Epithelial cell of proximal tubule (primary cell): ENCODE results near the gene APOBR. TPM values are rescaled to one million over a fixed set of nuclear protein-coding genes. Genes with fewer than 3 reads are reported as not detected.

Experiments
- DNase-seq: peaks from one replicate; pipeline ENCODE4 v3.0.0-alpha.2; 2011; ENCODE audit warnings: low read depth
- H3K4me3 ChIP-seq: 2 replicates; pipeline ENCODE4 v1.5.1; 2011; ENCODE audit warnings: low read depth, mild to moderate bottlenecking, low read length
- total RNA-seq: library from RNA; depleted of rRNA; stranded (reverse); fragments of >200 nt; gene quantifications from 2 replicates; pipeline ENCODE4 v1.2.3, GENCODE V29; 2015
- TF ChIP-seq, protein P1 (sequence below): conservative IDR thresholded peaks from 2 replicates; pipeline ENCODE4 v1.5.1; 2012; ENCODE audit warnings: low read depth, mild to moderate bottlenecking, low read length

APOBR gene
- total RNA-seq, 1 donor from 2014 or later: not detected

DNA sequence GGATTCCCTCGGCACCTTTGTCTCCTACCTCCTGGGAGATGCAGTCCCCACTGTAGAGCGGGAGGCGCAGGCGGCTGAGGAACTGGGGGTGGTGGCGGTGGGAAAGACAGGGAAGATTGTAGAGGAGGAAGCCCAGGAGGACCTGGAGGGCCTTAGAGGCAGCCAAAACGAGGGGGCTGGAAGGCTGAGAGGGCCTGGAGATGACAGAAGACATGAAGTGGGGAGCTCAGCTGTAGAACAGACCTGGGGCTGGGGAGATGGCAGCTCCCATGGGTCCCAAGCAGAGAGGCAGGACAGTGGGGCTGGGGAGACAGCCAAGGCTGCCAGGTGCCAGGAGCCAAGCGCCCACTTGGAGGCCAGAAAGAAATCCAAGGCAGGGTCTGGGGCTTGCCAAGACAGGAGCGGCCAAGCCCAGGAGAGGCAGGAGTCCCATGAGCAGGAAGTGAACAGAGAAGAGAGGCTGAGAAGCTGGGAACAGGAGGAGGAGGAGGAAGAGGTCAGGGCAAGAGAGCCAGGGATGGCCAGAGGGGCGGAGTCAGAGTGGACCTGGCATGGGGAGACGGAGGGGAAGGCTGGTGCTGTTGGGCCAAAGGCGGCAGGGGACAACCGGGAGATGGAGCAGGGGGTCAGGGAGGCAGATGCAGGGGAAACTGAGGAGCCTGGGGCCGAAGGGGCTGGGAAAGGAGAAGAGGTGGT lies 803 bp downstream of the APOBR start:
- DNase-seq: no peak
- TF ChIP-seq, protein P1, sequence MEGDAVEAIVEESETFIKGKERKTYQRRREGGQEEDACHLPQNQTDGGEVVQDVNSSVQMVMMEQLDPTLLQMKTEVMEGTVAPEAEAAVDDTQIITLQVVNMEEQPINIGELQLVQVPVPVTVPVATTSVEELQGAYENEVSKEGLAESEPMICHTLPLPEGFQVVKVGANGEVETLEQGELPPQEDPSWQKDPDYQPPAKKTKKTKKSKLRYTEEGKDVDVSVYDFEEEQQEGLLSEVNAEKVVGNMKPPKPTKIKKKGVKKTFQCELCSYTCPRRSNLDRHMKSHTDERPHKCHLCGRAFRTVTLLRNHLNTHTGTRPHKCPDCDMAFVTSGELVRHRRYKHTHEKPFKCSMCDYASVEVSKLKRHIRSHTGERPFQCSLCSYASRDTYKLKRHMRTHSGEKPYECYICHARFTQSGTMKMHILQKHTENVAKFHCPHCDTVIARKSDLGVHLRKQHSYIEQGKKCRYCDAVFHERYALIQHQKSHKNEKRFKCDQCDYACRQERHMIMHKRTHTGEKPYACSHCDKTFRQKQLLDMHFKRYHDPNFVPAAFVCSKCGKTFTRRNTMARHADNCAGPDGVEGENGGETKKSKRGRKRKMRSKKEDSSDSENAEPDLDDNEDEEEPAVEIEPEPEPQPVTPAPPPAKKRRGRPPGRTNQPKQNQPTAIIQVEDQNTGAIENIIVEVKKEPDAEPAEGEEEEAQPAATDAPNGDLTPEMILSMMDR: no peak
- no peak overlapping the region for H3K4me3 ChIP-seq

DNA sequence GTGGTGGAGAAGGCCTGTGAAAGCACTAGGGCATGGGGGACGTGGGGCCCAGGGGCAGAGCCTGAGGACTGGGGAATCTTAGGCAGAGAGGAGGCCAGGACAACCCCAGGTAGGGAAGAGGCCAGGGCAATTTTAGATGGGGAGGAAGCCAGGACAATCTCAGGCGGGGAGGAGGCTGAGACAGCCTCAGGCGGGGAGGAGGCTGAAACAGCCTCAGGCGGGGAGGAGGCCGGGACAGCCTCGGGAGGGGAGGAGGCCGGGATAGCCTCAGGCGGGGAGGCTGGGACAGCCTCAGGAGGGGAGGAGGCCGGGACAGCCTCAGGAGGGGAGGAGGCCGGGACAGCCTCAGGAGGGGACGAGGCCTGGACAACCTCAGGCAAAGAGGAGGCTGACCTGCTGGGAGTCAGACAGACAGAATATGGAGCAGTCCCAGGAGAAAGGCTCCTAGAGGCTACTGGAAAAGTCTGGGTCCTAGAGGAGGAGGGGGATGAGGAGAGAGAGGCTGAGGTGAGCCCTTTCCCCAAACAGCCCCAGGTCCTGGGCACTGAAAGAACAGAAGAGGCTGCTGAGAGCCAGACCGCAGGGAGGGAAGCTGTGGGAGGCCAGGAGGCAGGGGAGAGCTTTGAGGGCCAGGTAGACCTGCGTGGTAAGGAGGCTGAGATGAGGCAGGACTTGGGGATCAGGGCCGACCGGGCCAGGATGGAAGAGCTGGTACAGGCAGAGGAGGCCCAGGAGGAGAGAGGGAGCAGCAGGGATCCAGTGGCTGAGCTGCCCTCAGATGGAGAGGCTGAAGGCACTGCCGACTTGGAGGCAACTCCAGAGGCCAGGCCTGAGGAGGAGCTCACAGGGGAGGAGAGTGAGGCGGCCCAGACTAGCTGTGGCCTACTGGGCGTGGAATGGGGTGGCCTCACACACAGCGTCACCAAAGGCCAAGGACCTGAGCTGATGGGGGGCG lies 1.6 kb downstream of the APOBR start:
- TF ChIP-seq, protein P1: no peak
- no peak for DNase-seq
- H3K4me3 ChIP-seq: no peak overlapping the region

DNA sequence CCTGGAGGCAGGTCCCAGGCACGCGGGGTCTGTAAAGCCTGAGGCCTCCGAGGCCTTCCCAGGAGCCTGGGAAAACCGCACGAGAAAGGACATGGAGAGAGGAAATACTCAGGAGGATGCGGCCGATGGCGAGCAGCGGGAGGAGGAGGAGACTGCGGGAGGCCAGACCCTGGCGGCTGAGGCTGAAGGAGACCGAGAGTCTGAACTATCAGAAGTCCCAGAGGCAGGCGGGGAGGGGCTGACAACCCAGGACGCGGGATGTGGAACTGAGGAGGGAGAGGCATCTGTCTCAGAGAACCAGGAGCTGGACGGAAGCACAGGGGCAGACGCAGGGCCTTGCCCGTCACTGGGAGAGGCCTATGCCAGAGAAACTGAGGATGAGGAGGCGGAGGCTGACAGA lies 2.4 kb downstream of the APOBR start:
- TF ChIP-seq, protein P1: no peak
- no peak for DNase-seq
- H3K4me3 ChIP-seq: no peak overlapping the region

DNA sequence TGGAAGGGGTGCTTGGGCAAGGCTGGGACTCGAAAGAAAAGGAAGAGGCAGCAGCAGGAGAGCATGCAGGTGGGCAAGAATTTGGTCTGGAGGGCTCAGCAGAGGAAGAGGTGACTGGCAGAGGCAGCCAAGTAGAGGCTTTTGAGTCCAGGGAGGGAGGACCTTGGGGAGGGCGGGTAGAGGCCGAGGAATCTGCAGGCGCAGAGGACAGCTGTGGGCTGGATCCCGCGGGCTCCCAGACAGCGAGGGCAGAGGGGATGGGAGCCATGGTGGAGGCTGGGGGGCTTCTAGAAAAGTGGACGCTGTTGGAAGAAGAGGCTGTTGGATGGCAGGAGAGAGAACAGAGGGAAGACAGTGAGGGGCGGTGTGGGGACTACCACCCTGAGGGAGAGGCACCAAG lies 2.9 kb downstream of the APOBR start:
- H3K4me3 ChIP-seq: no peak overlapping the region
- TF ChIP-seq, protein P1: no peak
- DNase-seq: no peak

DNA sequence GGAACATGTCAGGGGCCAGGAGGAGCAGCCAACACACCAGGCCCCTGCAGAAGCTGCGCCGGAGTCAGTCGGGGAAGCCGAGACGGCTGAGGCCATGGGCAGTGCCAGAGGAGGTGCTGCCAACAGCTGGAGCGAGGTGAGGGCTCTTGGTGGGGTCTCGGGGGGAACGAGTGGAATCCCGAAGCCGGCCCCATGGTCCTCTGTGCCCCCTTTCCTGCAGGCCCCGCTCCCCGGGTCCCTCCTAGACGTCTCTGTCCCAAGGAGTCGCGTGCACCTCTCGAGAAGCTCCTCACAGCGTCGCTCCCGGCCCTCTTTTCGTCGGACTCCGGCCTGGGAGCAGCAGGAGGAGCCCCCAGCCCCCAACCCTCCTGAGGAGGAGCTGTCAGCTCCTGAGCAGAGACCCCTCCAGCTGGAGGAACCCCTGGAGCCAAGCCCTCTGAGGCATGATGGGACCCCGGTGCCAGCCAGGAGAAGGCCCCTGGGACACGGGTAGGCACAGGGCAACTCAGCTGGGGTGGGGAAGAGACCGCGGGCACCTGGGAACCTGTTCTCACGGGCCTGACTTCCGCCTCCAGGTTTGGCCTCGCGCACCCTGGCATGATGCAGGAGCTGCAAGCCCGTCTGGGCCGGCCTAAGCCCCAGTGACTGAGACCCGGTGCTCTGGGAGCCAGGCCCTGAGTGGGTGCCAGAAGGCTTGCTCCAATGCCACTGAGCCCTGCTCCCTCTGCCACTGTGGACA lies 3.6 kb downstream of the APOBR start:
- DNase-seq: no peak
- no peak overlapping the region for H3K4me3 ChIP-seq
- TF ChIP-seq, protein P1: no peak

DNA sequence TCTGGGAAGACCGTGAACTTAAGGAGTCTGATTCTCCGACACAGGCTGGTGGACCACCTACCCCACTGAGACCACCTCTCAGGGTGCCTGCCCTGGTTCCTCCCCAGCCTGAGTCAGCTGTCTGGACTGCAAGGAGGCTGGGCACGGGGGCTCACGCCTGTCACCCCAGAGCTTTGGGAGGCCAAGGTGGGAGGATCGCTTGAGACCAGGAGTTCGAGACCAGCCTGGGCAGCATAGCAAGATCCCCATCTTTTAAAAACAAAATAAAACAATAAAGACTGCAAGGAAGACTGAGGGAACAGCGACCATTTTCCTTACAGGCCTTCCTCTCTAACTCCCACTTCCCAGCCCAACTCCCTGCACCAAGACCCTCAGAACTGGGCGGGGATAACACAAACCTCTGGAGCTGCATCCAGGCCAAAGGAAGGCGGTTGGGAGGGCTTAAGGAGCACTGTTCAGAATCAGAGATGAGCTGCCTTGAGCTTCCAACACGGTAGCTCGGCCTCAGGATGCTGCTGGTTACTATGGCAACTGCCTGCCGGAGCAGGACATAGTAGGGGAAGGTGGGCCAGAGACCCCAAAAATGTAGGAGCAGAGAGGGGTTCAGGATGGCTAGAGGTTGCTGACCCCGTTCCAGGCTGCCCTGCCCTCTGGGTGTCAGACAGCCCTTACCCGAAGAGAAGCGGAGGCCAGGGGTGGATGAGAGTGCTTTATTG lies 4.4 kb downstream of the APOBR start:
- no peak for DNase-seq
- TF ChIP-seq, protein P1: no peak
- no peak overlapping the region for H3K4me3 ChIP-seq
